Colon (tissue), 2 donors: ENCODE results near the gene RTN4.

Experiments
- FAIRE-seq: peaks from 2 replicates; lab custom pipeline; 2012; peaks lifted over from hg19 to GRCh38; lab: Jason Lieb, UNC
- donor health status: control.
- donor health status: control.

The RTN4 gene

DNA sequence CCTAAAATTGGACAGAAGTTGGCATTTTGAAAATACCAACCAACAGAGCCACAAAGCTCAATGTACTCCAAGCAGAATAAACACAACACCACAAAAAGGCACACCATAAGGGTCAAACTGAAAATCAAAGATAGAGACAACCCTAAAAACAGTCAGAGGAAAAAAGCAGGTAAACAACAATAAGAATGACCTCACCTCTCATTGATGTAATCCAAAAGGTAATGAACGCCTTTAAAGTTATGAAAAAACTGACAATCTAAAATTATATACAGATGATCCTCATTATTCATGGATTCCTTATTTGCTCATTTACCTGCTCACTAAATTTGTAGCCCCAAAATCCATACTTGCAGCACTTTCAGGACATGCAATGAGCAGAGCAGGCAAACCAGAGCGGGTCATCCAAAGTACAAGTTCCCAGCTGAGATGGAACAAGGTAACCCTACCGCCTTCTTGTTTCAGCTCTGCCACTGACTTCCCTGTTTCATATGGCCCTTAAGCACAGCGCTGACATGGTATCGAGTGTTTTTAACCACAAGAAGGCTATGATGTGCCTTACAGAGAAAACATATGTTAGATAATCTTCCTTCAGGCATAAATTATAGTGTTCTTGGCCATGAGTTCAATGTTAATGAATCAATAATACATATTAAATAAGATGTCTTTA, 17.0 kb downstream of the RTN4 start:
- FAIRE-seq = no peak

DNA sequence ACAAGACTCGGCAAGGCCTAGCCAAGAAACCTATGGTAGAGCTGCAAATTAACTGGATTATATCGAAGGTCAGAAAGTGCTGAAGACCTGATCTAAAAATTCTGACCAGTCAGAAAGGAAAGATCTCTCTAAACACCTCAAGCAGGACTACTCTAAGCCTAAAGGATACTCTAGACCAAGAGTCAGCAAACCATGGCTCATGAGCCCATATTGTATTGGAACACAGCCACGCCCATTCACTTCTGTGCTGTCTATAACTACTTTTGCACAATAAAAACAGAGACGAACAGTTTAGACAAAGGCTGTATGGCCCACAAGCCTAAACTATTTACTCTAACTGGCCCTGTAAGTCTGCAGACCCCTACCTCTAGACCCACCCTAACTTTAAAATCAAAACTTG, 18.7 kb downstream of the RTN4 start:
- FAIRE-seq = no peak

- FAIRE-seq = no peak
Observed at GRCh38 chr2:55030766-55031165, 19.5 kb downstream of the RTN4 start.

DNA sequence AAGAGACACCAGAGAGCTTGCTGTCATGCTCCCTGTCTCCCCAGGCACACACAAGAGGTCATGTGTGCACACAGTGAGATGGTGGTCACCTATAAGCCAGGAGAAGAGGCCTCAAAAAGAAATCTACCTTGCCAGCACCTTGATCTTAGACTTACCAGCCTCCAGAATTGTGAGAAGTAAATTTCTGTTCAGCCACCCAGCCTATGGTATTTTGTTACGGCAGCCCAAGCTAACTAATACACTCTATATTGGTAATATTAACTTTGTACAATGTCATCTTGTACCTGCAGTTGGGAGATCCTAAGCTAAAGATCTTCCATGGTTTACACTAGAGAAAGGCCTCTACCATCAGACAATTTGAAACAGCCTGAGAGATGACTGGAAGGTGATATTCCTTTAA, 21.2 kb downstream of the RTN4 start:
- FAIRE-seq = no peak

DNA sequence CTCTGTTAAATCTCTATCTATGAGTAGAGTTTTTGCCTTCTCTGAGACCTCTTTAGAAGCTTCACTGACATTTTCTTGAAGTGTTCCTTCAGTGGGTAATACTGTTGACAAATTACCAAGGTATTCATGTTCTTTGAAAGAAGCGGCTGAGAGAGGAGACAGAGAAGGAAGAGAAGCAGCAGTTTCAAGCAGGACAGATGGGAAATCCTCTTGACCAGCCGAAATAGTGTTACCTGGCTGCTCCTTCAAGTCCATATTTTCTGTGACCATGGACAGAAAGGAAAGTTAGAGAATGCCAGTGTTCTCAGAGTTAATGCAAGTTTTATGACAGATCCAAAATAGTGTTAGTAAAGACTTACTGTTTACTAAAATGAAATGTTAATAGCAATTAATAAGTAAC, 23.0 kb downstream of the RTN4 start:
- FAIRE-seq = no peak

DNA sequence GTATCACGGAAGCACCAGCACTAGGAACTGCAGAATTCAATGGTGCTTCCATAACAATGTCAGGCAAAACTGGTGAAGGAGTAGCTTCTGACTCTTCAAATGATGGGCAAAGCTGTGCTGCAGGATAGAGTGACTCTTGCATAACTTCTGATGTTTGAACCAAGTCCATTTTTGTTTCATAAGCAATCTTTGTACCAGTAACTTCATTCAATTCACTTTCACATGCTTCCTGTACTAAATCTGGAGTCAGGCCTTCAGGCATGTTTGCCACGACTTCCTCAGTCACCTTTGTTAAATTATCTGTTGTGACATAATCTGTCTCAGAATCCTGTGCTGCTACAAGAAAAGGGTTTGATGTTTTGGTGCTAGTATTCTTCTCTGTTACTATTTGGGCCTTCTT, 24.0 kb downstream of the RTN4 start:
- no peak for FAIRE-seq

DNA sequence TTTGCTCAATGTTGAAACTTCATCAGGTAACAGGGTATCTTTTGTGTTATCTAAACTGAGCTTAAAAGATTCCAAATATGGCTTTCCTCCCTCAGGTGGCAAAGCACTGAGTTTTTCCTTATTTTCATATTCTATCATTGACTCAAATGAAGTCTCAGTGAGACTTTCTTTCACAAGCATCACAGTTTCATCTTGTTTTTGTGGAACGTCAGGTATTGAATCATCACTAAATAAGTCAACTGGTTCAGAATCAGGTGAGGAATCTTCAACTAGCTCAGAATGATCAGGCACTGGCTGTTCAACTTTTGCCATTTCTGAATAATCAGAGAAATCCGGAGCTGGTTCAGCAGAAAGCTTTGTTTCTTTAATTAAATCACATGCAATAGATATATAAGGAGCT, 24.6 kb downstream of the RTN4 start:
- FAIRE-seq = no peak

- FAIRE-seq = no peak
Observed at GRCh38 chr2:55025082-55025481, 25.2 kb downstream of the RTN4 start.

- no peak for FAIRE-seq
Observed at GRCh38 chr2:55022476-55022875, 27.8 kb downstream of the RTN4 start.

GRCh38 chr2:55019526-55020258, 30.6 kb downstream of the RTN4 start:
- no peak for FAIRE-seq

GRCh38 chr2:55018619-55019018, 31.6 kb downstream of the RTN4 start:
- FAIRE-seq = no peak

DNA sequence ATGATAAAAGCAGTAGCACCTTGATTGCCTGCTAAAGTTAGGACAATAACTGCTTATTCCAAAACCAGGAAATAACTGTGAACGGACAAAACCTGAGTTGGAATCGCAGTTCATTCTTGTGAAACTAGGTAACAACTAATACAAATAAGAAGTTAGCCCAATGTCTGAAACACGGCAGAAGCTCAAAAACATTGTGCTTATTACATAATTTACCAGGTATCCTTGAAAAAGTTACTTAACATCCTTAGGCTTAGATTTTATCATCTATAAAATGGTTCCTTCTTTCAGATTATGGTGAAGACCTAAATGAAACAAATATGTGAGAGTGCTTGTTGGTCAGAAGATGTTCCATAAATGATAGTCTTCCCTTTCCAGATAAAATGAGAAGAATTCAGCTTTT, 32.4 kb downstream of the RTN4 start:
- no peak for FAIRE-seq

GRCh38 chr2:55017428-55017827, 32.8 kb downstream of the RTN4 start:
- FAIRE-seq = no peak

GRCh38 chr2:55014962-55015939, 35.0 kb downstream of the RTN4 start:
- peak; percentile 28 for FAIRE-seq

DNA sequence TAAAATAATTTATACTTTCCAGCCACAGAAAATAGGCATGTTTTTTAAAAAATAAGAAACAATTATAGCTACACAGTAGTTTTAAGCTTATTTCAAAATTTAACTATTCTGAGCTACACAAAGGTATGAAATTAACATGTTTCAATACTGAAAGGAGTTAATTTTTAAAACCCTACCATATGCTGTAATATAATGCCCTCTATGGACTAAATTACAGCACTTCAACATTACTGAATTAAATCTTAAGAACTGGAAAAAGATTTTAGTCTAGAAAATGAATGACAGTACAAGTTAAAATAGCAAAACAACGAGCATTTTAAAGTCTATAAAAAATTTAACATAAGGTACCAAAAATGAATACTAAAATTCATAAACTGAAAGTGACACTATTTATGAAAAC, 36.3 kb downstream of the RTN4 start:
- peak; percentile 36 for FAIRE-seq

DNA sequence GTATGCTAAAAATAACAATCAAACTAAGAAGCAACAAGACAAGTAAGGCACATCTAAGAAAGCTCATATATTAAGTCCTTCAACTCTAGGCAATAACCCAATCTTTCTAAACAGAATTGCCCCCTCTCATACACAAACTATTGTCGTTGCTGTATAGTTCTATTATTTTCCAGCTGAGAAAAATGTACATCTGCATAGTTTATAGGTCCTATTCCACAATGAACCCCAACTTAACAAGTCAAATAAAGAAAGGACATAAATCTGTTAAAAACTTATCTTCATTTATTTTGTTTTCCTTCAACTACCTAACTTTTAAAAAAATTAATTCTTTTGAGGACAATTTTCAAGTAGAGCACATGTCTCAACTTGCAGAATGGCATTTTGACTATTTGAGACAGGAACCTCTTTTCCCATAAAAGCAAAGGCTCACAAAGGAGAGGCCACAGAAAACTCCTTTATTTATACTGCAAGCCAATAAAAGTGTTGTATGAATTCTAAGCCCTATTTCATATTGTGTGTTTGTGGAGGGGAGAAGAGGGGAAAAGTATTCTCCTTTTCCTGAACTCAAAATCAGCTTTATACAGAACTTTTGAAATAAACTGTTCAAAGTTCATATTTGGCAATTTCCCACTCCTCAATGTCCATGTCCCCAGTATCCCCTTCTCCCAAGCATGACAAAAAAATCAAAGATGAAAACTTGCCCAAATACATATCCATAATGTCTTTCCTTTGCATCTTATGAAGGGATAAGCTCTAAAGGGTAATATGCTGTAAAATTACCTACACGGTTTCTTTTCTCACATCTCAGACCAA, 37.4 kb downstream of the RTN4 start:
- no peak for FAIRE-seq

DNA sequence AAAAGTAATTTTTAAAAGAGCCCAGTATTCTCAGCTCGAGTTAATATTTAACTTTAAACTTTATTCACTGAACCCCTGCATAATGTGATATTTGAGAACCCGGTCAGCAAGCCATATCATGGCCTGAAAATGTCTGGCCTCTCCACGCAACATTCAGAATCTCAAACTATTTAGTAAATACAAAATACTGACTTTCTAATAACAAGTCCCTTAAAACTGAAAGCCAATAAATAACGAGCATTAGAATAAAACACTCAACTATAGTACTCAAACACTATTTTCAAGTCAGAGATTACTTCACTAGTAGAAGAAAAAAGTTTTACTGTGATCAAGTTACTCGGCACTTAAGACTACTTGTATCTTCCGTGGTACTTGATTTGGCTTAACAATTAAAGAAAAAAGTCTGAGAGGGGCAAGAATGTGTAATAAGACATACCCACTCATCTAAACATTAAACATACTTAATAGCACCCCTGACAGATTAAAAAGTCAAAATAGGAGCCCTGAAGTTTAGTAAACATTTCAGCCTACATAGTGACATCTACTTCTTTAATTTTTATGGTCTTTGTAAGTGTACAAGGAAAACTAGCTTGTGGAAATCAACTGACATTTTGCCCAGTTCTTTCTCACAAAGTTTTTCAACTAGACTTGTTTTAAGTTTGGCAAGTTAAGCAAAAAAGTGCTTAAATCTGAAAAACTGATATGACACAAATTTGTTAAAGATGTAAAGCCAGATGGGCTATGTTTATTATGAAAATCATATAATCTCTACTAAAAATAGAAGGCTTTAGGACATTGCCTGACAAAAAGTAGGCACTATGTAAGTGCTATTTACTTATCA, 38.2 kb downstream of the RTN4 start:
- no peak for FAIRE-seq

GRCh38 chr2:55010915-55011314, 39.3 kb downstream of the RTN4 start:
- FAIRE-seq = no peak

GRCh38 chr2:55010149-55010591, 40.1 kb downstream of the RTN4 start:
- FAIRE-seq = no peak

GRCh38 chr2:55009277-55010060, 40.8 kb downstream of the RTN4 start:
- FAIRE-seq = no peak
